Lower leg skin (tissue), 4 donors: ENCODE measurements around the gene CDH3. TPM values are rescaled to one million over a fixed set of nuclear protein-coding genes. Genes with fewer than 3 reads are reported as not detected.

Experiments
- DNase-seq, 2 donors: peaks; one replicate each; pipeline ENCODE4 v3.0.0-alpha.2; 2019; ENCODE audit warnings: low spot score in 2 of 2
- H3K4me3 ChIP-seq: fragments of 200-600 bp; sonication (generic); 2 replicates; pipeline ENCODE4 v1.5.1; 2017; ENCODE audit warnings: mild to moderate bottlenecking, low read depth; ENCODE audit not compliant: poor library complexity, severe bottlenecking
- CTCF ChIP-seq, 3 donors: fragments of 450-650 bp; IDR thresholded peaks; one replicate each; pipeline ENCODE4 v1.5.1; 2016; ENCODE audit warnings: antibody characterized with exemption in 3 of 3, mild to moderate bottlenecking in 3 of 3, moderate library complexity in 2 of 3
- POLR2A ChIP-seq, 2 donors: fragments of 450-650 bp; IDR thresholded peaks; one replicate each; pipeline ENCODE4 v1.6.1; 2016 to 2017; ENCODE audit warnings: antibody characterized with exemption in 2 of 2, mild to moderate bottlenecking in 1 of 2, moderate library complexity in 1 of 2
- WGBS, 2 donors: methylation state at CpG; one replicate each; pipeline ENCODE4 v1.1.5; 2018; 5-methylcytosine and 5-hydroxymethylcytosine counted together
- intact Hi-C: fragments of 100-400 bp; cut with DNase I; formaldehyde crosslinking; loops from one replicate; pipeline ENCODE4 v1.15.0; 2023; ENCODE audit warnings: low total_unique reads
- total RNA-seq, 4 donors: library from RNA; depleted of rRNA; stranded (reverse); fragments of >200 nt; gene quantifications; one replicate each; pipeline ENCODE4 v1.1.0, GENCODE V29; 2016

The CDH3 gene
- total RNA-seq, 4 donors from 2014 or later, result 34.1 to 43.9 (median 39.7) TPM

- no peak for DNase-seq
- intact Hi-C loops, result no loop called here
- 69% methylated on average over 6 of the region's 6 CpGs for WGBS, 2 donors
- no peak overlapping the region for H3K4me3 ChIP-seq
- TF ChIP-seq POLR2A (IDR thresholded peaks at IDR 0.05), result no peak
- no peak for TF ChIP-seq CTCF (IDR thresholded peaks at IDR 0.05)
Measured at GRCh38 chr16:68660359-68660795, 15.3 kb downstream of the CDH3 start.

GRCh38 chr16:68662035-68662434 lies 16.9 kb downstream of the CDH3 start:
- no peak for DNase-seq
- H3K4me3 ChIP-seq, result no peak overlapping the region
- 85 to 88% methylated on average over 1 of the region's 1 CpG for WGBS, 2 donors
- intact Hi-C loops, result no loop called here
- TF ChIP-seq CTCF (IDR thresholded peaks at IDR 0.05) (no peak), POLR2A (IDR thresholded peaks at IDR 0.05) (no peak)

GRCh38 chr16:68664297-68664696 lies 19.2 kb downstream of the CDH3 start:
- no peak for TF ChIP-seq CTCF (IDR thresholded peaks at IDR 0.05)

GRCh38 chr16:68665501-68665900 lies 20.4 kb downstream of the CDH3 start:
- TF ChIP-seq CTCF (IDR thresholded peaks at IDR 0.05) (no peak), POLR2A (IDR thresholded peaks at IDR 0.05) (no peak)
- DNase-seq, result no peak
- H3K4me3 ChIP-seq, result no peak overlapping the region
- intact Hi-C loops, result no loop called here
- 60 to 61% methylated on average over 5 of the region's 5 CpGs for WGBS, 2 donors

More at GRCh38 chr16:68664297-68664696, 19.2 kb downstream of the CDH3 start:
- H3K4me3 ChIP-seq, result no peak overlapping the region
- 39 to 55% methylated on average over 2 of the region's 2 CpGs for WGBS, 2 donors
- intact Hi-C loops, result no loop called here
- DNase-seq, result no peak

- 34 to 43% methylated on average over 4 of the region's 4 CpGs for WGBS, 2 donors
- intact Hi-C loops, result no loop called here
- DNase-seq, result no peak
Measured at GRCh38 chr16:68668266-68668665, 23.2 kb downstream of the CDH3 start.

More at GRCh38 chr16:68668266-68668665, 23.2 kb downstream of the CDH3 start:
- H3K4me3 ChIP-seq, result no peak overlapping the region
- TF ChIP-seq CTCF (IDR thresholded peaks at IDR 0.05) (no peak), POLR2A (IDR thresholded peaks at IDR 0.05) (no peak)
